Karpas-422 (cell line): ENCODE data around the gene SLC25A19. TPM values are rescaled to one million over a fixed set of nuclear protein-coding genes. Genes with fewer than 3 reads are reported as not detected.
"Not testable (repeated sequence)": the region's sequence is repeated elsewhere in the genome, so short reads cannot be mapped to it uniquely, and the experiment has no call there.

Experiments
- DNase-seq: peaks from one replicate; pipeline ENCODE4 v3.0.0-alpha.2; 2015
- H2AFZ ChIP-seq: fragments of 200-600 bp; sonication (generic); 2 replicates; pipeline ENCODE4 v1.6.1; 2014; ENCODE audit warnings: antibody characterized with exemption, low read length, mixed read lengths
- H3K27ac ChIP-seq: fragments of 200-600 bp; sonication (generic); 2 replicates; pipeline ENCODE4 v1.5.1; 2014; ENCODE audit warnings: mild to moderate bottlenecking, low read length, moderate library complexity
- H3K27me3 ChIP-seq: fragments of 200-600 bp; sonication (generic); 2 replicates; pipeline ENCODE4 v1.6.1; 2014; ENCODE audit warnings: low read length, mixed read lengths
- H3K36me3 ChIP-seq: fragments of 200-600 bp; sonication (generic); 2 replicates; pipeline ENCODE4 v1.6.1; 2014; ENCODE audit warnings: low read length, mixed read lengths; ENCODE audit not compliant: insufficient read depth
- H3K4me1 ChIP-seq: fragments of 200-600 bp; sonication (generic); 2 replicates; pipeline ENCODE4 v1.6.1; 2014; ENCODE audit warnings: mild to moderate bottlenecking, low read length, mixed read lengths
- H3K4me2 ChIP-seq: fragments of 200-600 bp; sonication (generic); 2 replicates; pipeline ENCODE4 v1.6.1; 2014; ENCODE audit warnings: low read length, low read depth, mild to moderate bottlenecking; ENCODE audit not compliant: poor library complexity, severe bottlenecking
- H3K4me3 ChIP-seq: fragments of 200-600 bp; sonication (generic); 2 replicates; pipeline ENCODE4 v1.5.1; 2014; ENCODE audit warnings: mild to moderate bottlenecking, antibody characterized with exemption, low read length, mixed read lengths
- H3K79me2 ChIP-seq: fragments of 200-600 bp; sonication (generic); 2 replicates; pipeline ENCODE4 v1.6.1; 2014; ENCODE audit warnings: mild to moderate bottlenecking, low read length, mixed read lengths
- H3K9ac ChIP-seq: fragments of 200-600 bp; sonication (generic); 2 replicates; pipeline ENCODE4 v1.6.0; 2014; ENCODE audit warnings: low read length
- H3K9me2 ChIP-seq: fragments of 200-600 bp; sonication (generic), shearing (Covaris generic); replicated peaks from 2 replicates; pipeline ENCODE4 v1.6.0; 2014; ENCODE audit warnings: mild to moderate bottlenecking, low read length, moderate library complexity; ENCODE audit not compliant: insufficient read depth
- H3K9me3 ChIP-seq: fragments of 300-700, 200-600 bp; sonication (generic); 2 replicates; pipeline ENCODE4 v1.6.1; 2014; ENCODE audit warnings: low read length, mixed read lengths
- H4K20me1 ChIP-seq: fragments of 200-600 bp; sonication (generic); 2 replicates; pipeline ENCODE4 v1.6.1; 2014; ENCODE audit warnings: mild to moderate bottlenecking, antibody characterized with exemption, low read length, low read depth; ENCODE audit not compliant: insufficient read depth
- total RNA-seq: library from RNA; depleted of rRNA; stranded (reverse); fragments of >200 nt; shearing (Covaris generic); gene quantifications from 2 replicates; pipeline ENCODE4 v1.2.3, GENCODE V29; 2014; ENCODE audit warnings: low replicate concordance

SLC25A19 gene
- total RNA-seq, 1 experiment from 2014 or later, result 36.5 TPM

DNA sequence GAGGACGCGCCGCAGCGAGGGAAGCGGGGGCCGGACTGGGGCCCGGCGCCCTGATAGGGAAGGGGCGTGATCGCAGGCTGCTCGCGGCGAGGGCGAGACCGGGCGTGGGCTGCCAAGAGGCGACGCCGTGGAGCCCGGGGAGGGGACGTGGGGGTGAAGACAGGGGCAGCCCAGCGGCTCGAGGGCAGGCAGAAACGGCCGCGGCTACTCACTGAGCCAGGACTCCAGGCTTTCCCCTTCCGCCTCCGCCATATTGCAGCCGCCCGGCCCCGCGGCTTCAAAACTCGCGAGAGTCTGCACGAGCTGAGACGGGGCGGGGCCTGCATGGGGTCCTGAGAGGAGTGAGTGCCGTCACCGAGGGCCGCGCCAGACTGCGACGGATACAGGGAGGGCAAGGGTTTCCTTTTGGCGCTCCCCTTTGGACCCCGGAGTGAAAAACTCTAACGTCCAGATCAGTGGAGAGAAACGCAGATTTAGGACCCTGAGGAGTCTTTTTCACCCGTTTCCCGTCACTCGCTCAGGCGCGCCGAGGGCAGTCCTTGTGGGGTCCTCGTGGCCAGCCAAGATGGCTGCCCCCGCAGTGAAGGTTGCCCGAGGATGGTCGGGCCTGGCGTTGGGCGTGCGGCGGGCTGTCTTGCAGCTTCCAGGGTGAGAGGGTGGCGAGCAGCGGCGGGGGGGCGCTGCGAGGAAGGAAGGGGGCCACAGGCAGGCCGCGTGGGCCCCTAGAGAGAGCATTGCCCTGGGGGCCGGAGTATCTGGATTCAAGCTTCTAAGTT lies 27.7 kb downstream of the SLC25A19 start, which contains the start of the genes GGA3 and MRPS7:
Gene GGA3, minus strand, starts transcription at position 271 of the 776 bp plus-strand sequence. Its CDS starts 19 bp downstream, at position 252.
Gene MRPS7, plus strand, starts transcription at position 544 of the 776 bp plus-strand sequence. Its CDS starts 22 bp downstream, at position 566.
- H3K79me2 ChIP-seq, result peaks cover 65% of the 10 kb centered on the region
- peak within 1 kb of the TSS; percentile 84 for H3K4me3 ChIP-seq

GRCh38 chr17:75260641-75261335 lies 28.4 kb downstream of the SLC25A19 start:
- Histone ChIP-seq H3K79me2 (peaks cover 70% of the 10 kb centered on the region), H3K27ac (peak overlapping the region; percentile 87), H4K20me1 (no peaks in the 10 kb centered on the region), H3K9me2 (no peaks in the 10 kb centered on the region), H3K9me3 (no peaks in the 10 kb centered on the region), H3K36me3 (peaks cover 9% of the 10 kb centered on the region; the same call in 1 of the 2 replicates), H3K27me3 (no peaks in the 10 kb centered on the region), H3K4me1 (peaks cover 28% of the 10 kb centered on the region), H3K9ac (peak overlapping the region; percentile 94), H3K4me3 (peak overlapping the region; percentile 84), H2AFZ (0 out of 2 replicates have a peak overlapping the region, but pooled peaks have one; percentile 10), H3K4me2 (peak overlapping the region; percentile 75)
- no peak for DNase-seq

More for the DNA sequence above, 27.7 kb downstream of the SLC25A19 start, which contains the start of the genes GGA3 and MRPS7:
- Histone ChIP-seq H3K9me3 (no peaks in the 10 kb centered on the region), H3K9me2 (no peaks in the 10 kb centered on the region), H3K36me3 (peaks cover 12% of the 10 kb centered on the region; the same call in 1 of the 2 replicates), H3K27me3 (no peaks in the 10 kb centered on the region), H3K27ac (peak within 1 kb of the TSS; percentile 87), H2AFZ (peak within 1 kb of the TSS; percentile 77), H3K4me2 (peak within 1 kb of the TSS; percentile 75), H4K20me1 (no peaks in the 10 kb centered on the region), H3K9ac (peak within 1 kb of the TSS; percentile 94), H3K4me1 (peaks cover 28% of the 10 kb centered on the region)
- DNase-seq, result peak; percentile 98

- not testable (repeated sequence) for H3K9ac ChIP-seq, H3K27ac ChIP-seq, DNase-seq, H2AFZ ChIP-seq, H3K9me3 ChIP-seq, H4K20me1 ChIP-seq, H3K27me3 ChIP-seq, H3K9me2 ChIP-seq, H3K36me3 ChIP-seq, H3K4me2 ChIP-seq, H3K4me3 ChIP-seq
- Histone ChIP-seq H3K4me1 (peaks cover 20% of the 10 kb centered on the region), H3K79me2 (peaks cover 66% of the 10 kb centered on the region)
Measured at GRCh38 chr17:75257228-75257627, 32.0 kb downstream of the SLC25A19 start.

- not testable (repeated sequence) for DNase-seq, H3K9me3 ChIP-seq, H3K27me3 ChIP-seq, H4K20me1 ChIP-seq, H3K9ac ChIP-seq, H3K36me3 ChIP-seq, H3K4me2 ChIP-seq, H3K9me2 ChIP-seq, H2AFZ ChIP-seq, H3K27ac ChIP-seq, H3K4me3 ChIP-seq
- H3K79me2 ChIP-seq, result peaks cover 69% of the 10 kb centered on the region
- H3K4me1 ChIP-seq, result peaks cover 31% of the 10 kb centered on the region
Measured at GRCh38 chr17:75255954-75256698, 33.1 kb downstream of the SLC25A19 start.

DNA sequence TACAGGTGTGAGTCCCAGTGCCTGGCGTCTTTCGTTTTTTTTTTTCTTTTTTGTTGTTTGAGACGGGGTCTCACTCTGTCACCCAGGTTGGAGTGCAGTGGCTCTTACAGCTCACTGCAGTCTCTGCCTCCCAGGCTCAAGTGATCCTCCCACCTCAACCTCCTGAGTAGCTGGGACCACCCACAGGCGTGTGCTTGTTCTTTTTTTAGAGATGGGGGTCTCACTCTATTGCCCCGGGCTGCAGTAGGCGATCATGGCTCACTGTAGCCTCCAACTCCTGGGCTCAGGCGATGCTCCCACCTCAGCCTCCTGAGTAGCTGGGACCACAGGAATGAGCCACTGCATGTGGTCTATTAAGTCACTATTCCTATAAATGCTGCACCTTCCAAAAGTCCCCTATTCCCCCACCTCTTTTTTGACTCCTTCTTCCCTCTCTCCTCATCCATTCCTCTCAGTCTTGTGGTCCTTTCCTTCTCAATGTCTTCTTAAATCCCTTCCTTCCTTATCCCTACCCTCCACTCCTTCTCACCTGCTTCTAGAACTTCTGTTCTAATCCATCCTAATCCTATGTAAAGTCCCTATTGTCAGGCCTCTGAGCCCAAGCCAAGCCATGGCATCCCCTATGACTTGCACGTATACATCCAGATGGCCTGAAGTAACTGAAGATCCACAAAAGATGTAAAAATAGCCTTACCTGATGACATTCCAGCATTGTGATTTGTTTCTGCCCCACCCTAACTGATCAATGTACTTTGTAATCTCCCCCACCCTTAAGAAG lies 37.0 kb downstream of the SLC25A19 start:
- Histone ChIP-seq H3K36me3 (no peaks in the 10 kb centered on the region), H2AFZ (no peak overlapping the region), H3K9me2 (no peaks in the 10 kb centered on the region), H3K27ac (peak overlapping the region; percentile 77), H3K27me3 (no peaks in the 10 kb centered on the region), H3K4me2 (peak overlapping the region; percentile 59), H3K79me2 (peaks cover 66% of the 10 kb centered on the region), H3K4me1 (peaks cover 33% of the 10 kb centered on the region), H3K4me3 (no peak overlapping the region), H3K9me3 (no peaks in the 10 kb centered on the region), H4K20me1 (no peaks in the 10 kb centered on the region), H3K9ac (peak overlapping the region; percentile 58)
- DNase-seq, result no peak

DNA sequence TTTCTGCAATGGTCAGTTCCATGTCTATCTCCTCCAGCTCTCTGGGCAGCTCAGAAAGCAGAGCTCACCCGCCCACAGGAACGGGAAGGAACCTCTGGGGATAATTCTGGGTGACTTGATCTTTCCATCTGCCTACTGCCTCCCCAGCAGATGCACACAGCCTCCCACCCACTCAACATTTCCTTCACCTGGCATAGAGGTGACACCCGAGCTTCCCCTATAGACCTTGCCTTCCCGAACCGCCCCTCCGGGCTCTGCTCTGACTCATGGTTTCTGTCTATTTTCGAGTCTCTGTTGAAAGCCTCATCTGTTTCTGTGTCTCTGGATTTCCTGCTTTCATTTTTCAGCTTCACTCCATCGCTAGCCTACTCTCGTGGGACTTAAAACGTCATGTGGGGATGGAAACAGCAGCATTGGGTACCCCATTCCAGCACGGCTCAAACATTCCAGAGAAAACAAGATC lies 39.2 kb downstream of the SLC25A19 start:
- peak; percentile 68 for DNase-seq
- Histone ChIP-seq H3K9ac (peak overlapping the region; percentile 25), H3K9me2 (no peaks in the 10 kb centered on the region), H3K79me2 (peaks cover 74% of the 10 kb centered on the region), H3K4me3 (0 out of 2 replicates have a peak overlapping the region, but pooled peaks have one; percentile 7), H3K27ac (peak overlapping the region; percentile 55), H3K4me2 (peak overlapping the region; percentile 47), H3K4me1 (peaks cover 52% of the 10 kb centered on the region), H2AFZ (no peak overlapping the region), H3K36me3 (peaks cover 15% of the 10 kb centered on the region), H3K9me3 (no peaks in the 10 kb centered on the region), H3K27me3 (no peaks in the 10 kb centered on the region), H4K20me1 (no peaks in the 10 kb centered on the region)

DNA sequence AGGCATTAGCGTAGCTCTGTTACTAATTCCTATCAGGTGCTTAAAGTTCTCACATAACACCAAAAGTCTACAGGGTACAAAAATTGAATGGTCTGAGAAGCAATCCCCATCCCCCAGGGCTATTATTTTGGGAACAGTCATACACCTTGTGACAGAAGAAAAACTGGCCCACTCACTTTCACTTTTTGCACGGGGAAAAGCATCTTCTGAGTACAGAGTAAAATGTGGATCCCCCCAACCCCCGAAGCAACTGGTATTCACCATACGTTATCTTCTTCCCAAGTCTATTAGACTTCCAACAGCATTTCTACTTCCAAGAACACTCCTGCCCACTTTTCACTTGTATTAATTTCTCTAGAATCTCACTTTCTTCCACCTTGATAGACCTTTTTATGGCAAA lies 39.7 kb downstream of the SLC25A19 start:
- H4K20me1 ChIP-seq, result no peaks in the 10 kb centered on the region
- H3K27ac ChIP-seq, result peak overlapping the region; percentile 55
- H3K79me2 ChIP-seq, result peaks cover 74% of the 10 kb centered on the region
- no peak overlapping the region for H2AFZ ChIP-seq
- no peak overlapping the region for H3K4me3 ChIP-seq
- no peaks in the 10 kb centered on the region for H3K9me2 ChIP-seq
- no peak for DNase-seq
- no peaks in the 10 kb centered on the region for H3K27me3 ChIP-seq
- no peaks in the 10 kb centered on the region for H3K9me3 ChIP-seq
- peak overlapping the region; percentile 25; the same call in 1 of the 2 replicates for H3K9ac ChIP-seq
- H3K36me3 ChIP-seq, result peaks cover 15% of the 10 kb centered on the region
- peaks cover 57% of the 10 kb centered on the region for H3K4me1 ChIP-seq
- peak overlapping the region; percentile 47 for H3K4me2 ChIP-seq
